Choroid plexus epithelial cell (primary cell): ENCODE measurements around the gene RABEP1.
"Not testable (repeated sequence)": the region's sequence is repeated elsewhere in the genome, so short reads cannot be mapped to it uniquely, and the experiment has no call there.

Experiments used
- DNase-seq: peaks from one replicate; pipeline ENCODE4 v3.0.0-alpha.2; 2010; ENCODE audit warnings: low read depth
- H3K4me3 ChIP-seq: 2 replicates; pipeline ENCODE4 v1.5.1; 2011; ENCODE audit warnings: low read depth, mild to moderate bottlenecking, control low read depth, low read length, moderate library complexity
- TF ChIP-seq, protein P1 (sequence below): conservative IDR thresholded peaks from 2 replicates; pipeline ENCODE4 v1.5.1; 2011; ENCODE audit warnings: low read depth, mild to moderate bottlenecking, control low read depth, inconsistent platforms, low read length, moderate library complexity

The RABEP1 gene

DNA sequence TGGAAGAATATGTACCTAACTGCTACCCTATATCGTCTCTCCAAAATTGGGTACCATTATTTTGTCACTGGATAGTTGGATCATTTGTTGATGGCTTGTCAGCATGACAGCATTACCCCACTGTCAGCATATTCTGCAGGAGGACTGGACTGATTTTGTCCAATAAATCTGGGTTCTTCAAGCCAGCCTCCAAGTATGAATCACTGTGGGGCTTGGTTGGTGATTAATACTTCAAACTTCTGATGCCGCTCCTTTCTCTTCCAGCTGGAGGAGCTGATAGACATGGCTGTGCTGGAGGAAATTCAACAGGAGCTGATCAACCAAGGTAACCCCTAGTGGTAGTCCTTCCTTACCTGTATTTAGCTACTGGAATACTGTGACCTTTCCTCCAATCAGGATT is 140.4 kb downstream of the RABEP1 start:
- H3K4me3 ChIP-seq: no peak overlapping the region
- peak; percentile 71 for DNase-seq
- TF ChIP-seq, protein P1, sequence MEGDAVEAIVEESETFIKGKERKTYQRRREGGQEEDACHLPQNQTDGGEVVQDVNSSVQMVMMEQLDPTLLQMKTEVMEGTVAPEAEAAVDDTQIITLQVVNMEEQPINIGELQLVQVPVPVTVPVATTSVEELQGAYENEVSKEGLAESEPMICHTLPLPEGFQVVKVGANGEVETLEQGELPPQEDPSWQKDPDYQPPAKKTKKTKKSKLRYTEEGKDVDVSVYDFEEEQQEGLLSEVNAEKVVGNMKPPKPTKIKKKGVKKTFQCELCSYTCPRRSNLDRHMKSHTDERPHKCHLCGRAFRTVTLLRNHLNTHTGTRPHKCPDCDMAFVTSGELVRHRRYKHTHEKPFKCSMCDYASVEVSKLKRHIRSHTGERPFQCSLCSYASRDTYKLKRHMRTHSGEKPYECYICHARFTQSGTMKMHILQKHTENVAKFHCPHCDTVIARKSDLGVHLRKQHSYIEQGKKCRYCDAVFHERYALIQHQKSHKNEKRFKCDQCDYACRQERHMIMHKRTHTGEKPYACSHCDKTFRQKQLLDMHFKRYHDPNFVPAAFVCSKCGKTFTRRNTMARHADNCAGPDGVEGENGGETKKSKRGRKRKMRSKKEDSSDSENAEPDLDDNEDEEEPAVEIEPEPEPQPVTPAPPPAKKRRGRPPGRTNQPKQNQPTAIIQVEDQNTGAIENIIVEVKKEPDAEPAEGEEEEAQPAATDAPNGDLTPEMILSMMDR: no peak

GRCh38 chr17:5424909-5425308 is 142.8 kb downstream of the RABEP1 start:
- TF ChIP-seq, protein P1: no peak
- H3K4me3 ChIP-seq: no peak overlapping the region
- no peak for DNase-seq

- TF ChIP-seq, protein P1: no peak
- H3K4me3 ChIP-seq: no peak overlapping the region
- DNase-seq: no peak
Observed at GRCh38 chr17:5425826-5426225, 143.7 kb downstream of the RABEP1 start.

- DNase-seq: peak; percentile 59
- TF ChIP-seq, protein P1: no peak
- H3K4me3 ChIP-seq: no peak overlapping the region
Observed at GRCh38 chr17:5429191-5429887, 147.3 kb downstream of the RABEP1 start.

DNA sequence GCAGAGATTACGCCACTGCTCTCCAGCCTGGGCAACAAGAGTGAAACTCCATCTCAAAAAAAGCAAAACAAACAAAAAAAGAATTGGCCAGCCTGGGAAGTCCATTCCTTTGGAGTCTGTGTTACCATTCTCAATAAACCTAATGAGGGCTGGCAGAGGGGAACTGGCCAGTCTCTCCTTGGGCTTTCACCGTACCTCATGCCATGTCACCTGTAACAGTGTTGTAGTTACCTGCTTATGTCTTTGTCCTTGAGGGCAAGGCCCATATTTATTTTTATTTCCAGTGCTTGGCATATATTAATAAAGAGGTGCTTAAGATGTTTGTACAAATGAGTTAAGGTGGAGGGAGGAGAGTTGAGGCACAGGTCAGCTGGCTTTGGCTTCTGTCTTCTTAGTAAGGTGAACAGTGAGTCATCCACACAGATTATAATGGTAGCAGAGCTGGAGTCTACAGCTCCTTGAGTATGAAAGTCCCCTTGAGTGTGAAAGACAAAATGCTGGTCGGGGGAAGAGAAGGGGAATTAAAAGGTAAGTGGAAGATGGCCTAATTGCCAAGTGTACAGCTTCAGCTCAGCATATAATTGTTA is 148.4 kb downstream of the RABEP1 start:
- DNase-seq: no peak
- no peak overlapping the region for H3K4me3 ChIP-seq
- TF ChIP-seq, protein P1: no peak

DNA sequence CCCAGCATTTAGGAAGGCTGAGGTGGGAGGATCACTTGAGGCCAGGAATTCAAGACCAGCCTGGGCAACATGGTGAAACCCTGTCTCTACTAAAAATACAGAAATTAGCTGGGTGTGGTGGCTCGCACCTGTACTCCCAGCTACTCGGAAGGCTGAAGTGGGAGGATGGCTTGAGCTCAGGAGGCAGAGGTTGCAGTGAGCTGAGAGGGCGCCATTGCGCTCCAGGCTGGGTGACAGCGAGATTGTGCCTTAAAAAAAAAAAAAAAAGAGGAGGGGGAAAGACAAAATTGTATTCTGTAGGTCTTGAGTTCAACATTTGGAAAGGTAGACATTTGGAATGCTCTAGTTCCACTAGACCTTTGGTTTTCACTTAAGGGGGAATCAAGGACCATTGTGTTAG is 149.2 kb downstream of the RABEP1 start:
- TF ChIP-seq, protein P1: peak; percentile 2
- not testable (repeated sequence) for DNase-seq, H3K4me3 ChIP-seq

DNA sequence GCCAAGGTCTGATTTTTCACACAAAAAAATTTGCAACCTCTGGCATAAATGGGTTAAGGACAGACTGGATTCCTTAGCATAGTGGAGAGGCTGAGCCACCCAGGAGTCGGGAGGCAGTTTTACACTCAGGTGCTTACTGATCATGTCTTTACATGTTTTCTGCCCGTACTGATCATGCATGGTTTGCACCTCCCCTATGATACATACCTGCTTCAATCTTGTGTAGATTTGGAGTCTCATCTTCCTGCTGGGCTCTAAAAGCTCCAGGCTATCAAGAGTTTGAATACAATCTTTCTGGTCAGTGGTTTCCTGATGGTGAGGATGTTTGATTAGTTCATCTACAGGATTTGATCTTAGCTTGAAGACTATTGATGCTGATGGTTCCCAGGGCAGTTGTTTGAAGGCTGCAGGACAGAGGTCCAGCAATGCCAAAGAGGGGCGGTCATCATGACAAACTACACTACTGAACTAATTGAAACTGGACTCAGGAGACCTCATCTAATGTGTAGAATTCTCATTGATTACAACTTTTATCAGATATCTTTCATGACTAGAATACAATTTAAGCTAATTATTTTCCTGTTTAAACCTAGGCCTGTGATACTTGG is 150.0 kb downstream of the RABEP1 start:
- no peak overlapping the region for H3K4me3 ChIP-seq
- DNase-seq: no peak
- TF ChIP-seq, protein P1: no peak
